ENCODE results near the gene PLAAT3. TPM values are rescaled to one million over a fixed set of nuclear protein-coding genes. Genes with fewer than 3 reads are reported as not detected.
"Not testable (repeated sequence)": the region's sequence is repeated elsewhere in the genome, so short reads cannot be mapped to it uniquely, and the experiment has no call there.

The PLAAT3 gene
- total RNA-seq, 1 donor from 2014 or later: 65.4 TPM

GRCh38 chr11:63622323-63622722 lies 8.1 kb upstream of the PLAAT3 start:
- peak overlapping the region; percentile 59 for H3K27ac Mint-ChIP-seq
- H3K27me3 Mint-ChIP-seq: no peaks in the 10 kb centered on the region
- H3K9me3 Mint-ChIP-seq: no peaks in the 10 kb centered on the region
- no peaks in the 10 kb centered on the region for H3K36me3 Mint-ChIP-seq
- no peak for TF ChIP-seq CTCF (conservative IDR thresholded peaks at IDR 0.05)
- DNase-seq (ENCODE audit: extremely low spot score, unreplicated experiment): no peak
- peaks cover 27% of the 10 kb centered on the region for H3K4me1 Mint-ChIP-seq (ENCODE audit: unreplicated experiment)
- H3K4me3 Mint-ChIP-seq: no peak overlapping the region

- Mint-ChIP-seq H3K27me3 (peaks cover 1% of the 10 kb centered on the region), H3K27ac (no peak overlapping the region), H3K4me1 (ENCODE audit: unreplicated experiment) (peaks cover 27% of the 10 kb centered on the region), H3K9me3 (no peaks in the 10 kb centered on the region), H3K4me3 (no peak overlapping the region), H3K36me3 (no peaks in the 10 kb centered on the region)
- DNase-seq (ENCODE audit: extremely low spot score, unreplicated experiment): no peak
- TF ChIP-seq CTCF (conservative IDR thresholded peaks at IDR 0.05): no peak
Measured at GRCh38 chr11:63621071-63621470, 6.8 kb upstream of the PLAAT3 start.

DNA sequence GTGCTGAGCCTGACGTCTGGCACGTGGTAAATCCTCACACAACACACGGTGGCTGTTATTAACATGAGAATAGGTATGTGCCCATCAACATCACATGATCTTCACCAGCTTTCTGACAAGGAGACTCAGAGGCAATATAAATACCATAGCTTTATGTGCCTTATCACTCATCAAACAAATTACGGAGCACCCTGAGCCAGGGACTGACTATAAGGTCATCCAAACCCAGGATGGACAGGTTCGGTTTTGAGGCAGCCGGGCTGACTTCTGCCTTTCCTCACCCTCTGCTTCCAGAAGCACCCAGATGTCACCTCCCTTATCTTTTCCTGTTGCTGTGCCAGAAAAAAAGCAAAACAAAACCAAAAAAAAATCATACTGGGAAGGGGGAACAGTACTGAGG lies 5.7 kb upstream of the PLAAT3 start:
- peaks cover 27% of the 10 kb centered on the region for H3K4me1 Mint-ChIP-seq (ENCODE audit: unreplicated experiment)
- no peak for TF ChIP-seq CTCF (conservative IDR thresholded peaks at IDR 0.05)
- H3K9me3 Mint-ChIP-seq: no peaks in the 10 kb centered on the region
- H3K36me3 Mint-ChIP-seq: no peaks in the 10 kb centered on the region
- no peak overlapping the region for H3K27ac Mint-ChIP-seq
- no peak overlapping the region for H3K4me3 Mint-ChIP-seq
- no peak for DNase-seq (ENCODE audit: extremely low spot score, unreplicated experiment)
- peaks cover 3% of the 10 kb centered on the region for H3K27me3 Mint-ChIP-seq

GRCh38 chr11:63617686-63618085 lies 3.5 kb upstream of the PLAAT3 start:
- Mint-ChIP-seq H3K27me3 (peaks cover 10% of the 10 kb centered on the region), H3K4me1 (ENCODE audit: unreplicated experiment) (peaks cover 19% of the 10 kb centered on the region)
- not testable (repeated sequence) for DNase-seq (ENCODE audit: extremely low spot score, unreplicated experiment); H3K4me3 Mint-ChIP-seq; H3K9me3 Mint-ChIP-seq; H3K36me3 Mint-ChIP-seq; H3K27ac Mint-ChIP-seq

DNA sequence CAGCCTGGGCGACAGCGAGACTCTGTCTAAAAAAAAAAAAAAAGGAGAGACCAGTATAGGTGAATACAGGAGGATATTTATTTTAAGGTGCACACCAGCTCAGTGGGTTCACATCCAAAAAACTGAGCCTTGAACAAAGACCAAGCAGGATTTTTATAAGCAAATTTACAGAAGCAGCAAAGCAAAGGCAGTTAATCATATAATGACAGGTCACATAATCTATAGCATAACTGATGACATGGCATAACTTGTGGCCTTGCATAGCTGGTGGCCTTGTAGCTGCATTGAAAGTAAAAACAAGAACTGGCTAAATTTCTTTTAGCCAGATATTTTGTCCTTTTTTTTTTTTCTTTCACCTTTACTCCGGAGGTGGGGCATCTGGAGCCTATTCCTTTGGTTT lies 2.7 kb upstream of the PLAAT3 start:
- H3K36me3 Mint-ChIP-seq: no peaks in the 10 kb centered on the region
- H3K4me1 Mint-ChIP-seq (ENCODE audit: unreplicated experiment): peaks cover 14% of the 10 kb centered on the region
- no peak for TF ChIP-seq CTCF (conservative IDR thresholded peaks at IDR 0.05)
- no peaks in the 10 kb centered on the region for H3K9me3 Mint-ChIP-seq
- DNase-seq (ENCODE audit: extremely low spot score, unreplicated experiment): no peak
- no peak overlapping the region for H3K27ac Mint-ChIP-seq
- H3K4me3 Mint-ChIP-seq: no peak overlapping the region
- peaks cover 12% of the 10 kb centered on the region for H3K27me3 Mint-ChIP-seq

GRCh38 chr11:63613517-63614135 lies 607 bp downstream of the PLAAT3 start:
- Mint-ChIP-seq H3K9me3 (no peaks in the 10 kb centered on the region), H3K27me3 (peaks cover 15% of the 10 kb centered on the region), H3K27ac (peak overlapping the region; percentile 82), H3K4me1 (ENCODE audit: unreplicated experiment) (peaks cover 26% of the 10 kb centered on the region), H3K4me3 (peak overlapping the region; percentile 88), H3K36me3 (no peaks in the 10 kb centered on the region)
- DNase-seq (ENCODE audit: extremely low spot score, unreplicated experiment): no peak
- TF ChIP-seq CTCF (conservative IDR thresholded peaks at IDR 0.05): no peak
